GM12892 (cell line): ENCODE measurements around the gene PIP5KL1.

ENCODE experiments used
- POLR2A ChIP-seq: IDR thresholded peaks from 2 replicates; pipeline ENCODE4 v1.6.1; 2011; ENCODE audit warnings: low read depth, low read length, control low read depth
- POLR2AphosphoS5 ChIP-seq: IDR thresholded peaks from 2 replicates; pipeline ENCODE4 v1.6.1; 2011; ENCODE audit warnings: low read depth, low read length, control low read depth
- TAF1 ChIP-seq: IDR thresholded peaks from 2 replicates; pipeline ENCODE4 v1.6.1; 2011; ENCODE audit warnings: low read depth, mild to moderate bottlenecking, control low read depth, low read length, borderline replicate concordance

DNA sequence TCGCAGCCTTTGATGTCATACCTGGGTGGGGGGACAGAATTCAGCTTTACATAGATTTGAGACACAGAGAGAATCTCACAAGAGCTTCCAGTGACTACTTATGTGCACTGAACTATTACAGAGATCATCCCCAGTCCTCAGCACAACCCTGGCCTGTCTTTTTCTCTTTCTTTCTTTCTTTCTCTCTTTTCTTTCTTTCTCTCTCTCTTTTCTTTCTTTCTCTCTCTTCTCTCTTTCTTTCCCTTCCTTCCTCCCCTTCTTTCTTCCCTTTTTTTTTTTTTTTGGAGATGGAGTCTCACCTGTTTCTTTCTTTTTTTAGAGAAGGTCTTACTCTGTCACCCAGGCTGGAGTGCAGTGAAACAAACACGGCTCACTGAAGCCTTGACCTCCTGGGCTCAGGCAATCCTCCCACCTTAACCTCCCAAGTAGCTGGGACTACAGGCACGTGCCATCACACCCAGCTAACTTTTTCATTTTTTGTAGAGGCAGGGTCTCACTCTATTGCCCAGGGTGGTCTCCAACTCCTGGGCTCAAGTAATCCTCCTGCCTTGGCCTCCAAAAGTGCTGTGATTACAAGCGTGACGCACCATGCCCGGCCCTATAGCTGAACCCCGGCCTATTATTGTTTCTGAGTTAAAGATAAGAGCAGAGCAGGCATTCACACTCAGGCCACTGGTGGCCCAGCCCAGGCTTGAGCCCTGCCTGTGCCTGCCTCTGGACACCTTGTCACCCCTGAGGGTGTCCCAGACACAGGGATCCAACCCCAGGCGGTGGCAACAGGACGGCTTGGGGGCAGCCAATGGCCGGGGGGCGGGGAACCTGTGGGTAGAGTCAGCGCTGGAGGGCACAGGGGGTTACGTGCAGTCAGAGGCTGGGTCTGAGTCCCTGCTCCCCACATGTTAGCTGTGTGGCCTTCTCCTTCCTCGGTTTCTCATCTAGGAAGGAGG, 4.3 kb downstream of the PIP5KL1 start:
- TF ChIP-seq POLR2AphosphoS5 = no peak
- no peak for TF ChIP-seq POLR2A
- TF ChIP-seq TAF1 = no peak
